HG03354 (cell line): ENCODE measurements around the gene FLCN.
"Not testable (repeated sequence)": the region's sequence is repeated elsewhere in the genome, so short reads cannot be mapped to it uniquely, and the experiment has no call there.

Source experiments
- ATAC-seq: cut with Tn5 transposase; IDR thresholded peaks from one replicate; pipeline ENCODE4 v1.9.1; 2021; ENCODE audit warnings: mild to moderate bottlenecking; ENCODE audit not compliant: unreplicated experiment, poor library complexity, severe bottlenecking

FLCN gene

GRCh38 chr17:17215575-17215974, 21.4 kb downstream of the FLCN start:
- ATAC-seq: no peak

GRCh38 chr17:17214646-17215436, 22.1 kb downstream of the FLCN start:
- no peak for ATAC-seq

DNA sequence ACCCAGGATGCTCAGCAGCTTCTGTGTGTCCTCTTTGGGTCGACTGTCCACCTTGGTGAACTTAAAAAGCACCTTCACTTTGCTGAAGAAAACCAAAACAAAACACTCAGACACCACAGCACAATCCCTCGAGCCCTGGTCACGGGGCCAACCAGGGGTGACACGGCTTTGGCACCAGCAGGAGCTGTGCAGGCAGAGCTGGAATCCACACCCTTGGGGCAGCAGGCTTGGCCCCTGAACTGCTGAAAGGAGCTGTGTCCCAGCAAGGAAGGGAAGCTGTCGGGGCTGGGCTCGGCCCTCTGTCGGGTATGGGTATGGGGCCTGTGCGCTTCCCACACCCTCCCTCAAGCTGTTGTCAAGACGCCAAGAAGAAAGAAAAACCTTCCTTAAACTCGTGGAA, 23.2 kb downstream of the FLCN start:
- ATAC-seq: no peak

- ATAC-seq: no peak
Measured at GRCh38 chr17:17207998-17208397, 29.0 kb downstream of the FLCN start.

DNA sequence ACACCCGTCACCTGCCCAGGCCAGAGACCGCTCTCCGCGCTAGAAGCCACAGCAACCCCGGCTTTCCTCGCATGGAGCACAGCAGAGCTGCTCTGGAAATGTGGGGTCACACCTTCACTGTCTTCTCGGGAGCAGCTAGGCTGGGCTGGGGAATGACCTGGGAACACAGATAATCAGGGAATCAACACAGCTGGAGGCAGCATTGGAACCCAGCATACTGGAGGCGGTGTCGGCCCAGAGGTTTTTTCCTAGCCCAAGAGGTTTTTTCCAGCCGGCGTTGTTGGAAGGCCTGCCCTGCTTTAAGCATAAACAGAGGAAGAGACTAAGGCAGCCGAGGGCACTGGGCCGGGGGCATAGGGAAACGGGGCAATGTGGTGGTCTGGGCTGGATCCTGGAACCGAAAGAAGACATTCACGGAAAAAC, 30.0 kb downstream of the FLCN start:
- ATAC-seq: no peak

GRCh38 chr17:17206124-17206912, 30.6 kb downstream of the FLCN start, which contains the start of gene PLD6:
TSS of gene PLD6 (minus strand) at chr17:17206333. CDS start at chr17:17206286, 47 bp downstream.
- ATAC-seq: peak; percentile 66

- ATAC-seq: peak; percentile 54
Measured at GRCh38 chr17:17205368-17206123, 31.4 kb downstream of the FLCN start.

DNA sequence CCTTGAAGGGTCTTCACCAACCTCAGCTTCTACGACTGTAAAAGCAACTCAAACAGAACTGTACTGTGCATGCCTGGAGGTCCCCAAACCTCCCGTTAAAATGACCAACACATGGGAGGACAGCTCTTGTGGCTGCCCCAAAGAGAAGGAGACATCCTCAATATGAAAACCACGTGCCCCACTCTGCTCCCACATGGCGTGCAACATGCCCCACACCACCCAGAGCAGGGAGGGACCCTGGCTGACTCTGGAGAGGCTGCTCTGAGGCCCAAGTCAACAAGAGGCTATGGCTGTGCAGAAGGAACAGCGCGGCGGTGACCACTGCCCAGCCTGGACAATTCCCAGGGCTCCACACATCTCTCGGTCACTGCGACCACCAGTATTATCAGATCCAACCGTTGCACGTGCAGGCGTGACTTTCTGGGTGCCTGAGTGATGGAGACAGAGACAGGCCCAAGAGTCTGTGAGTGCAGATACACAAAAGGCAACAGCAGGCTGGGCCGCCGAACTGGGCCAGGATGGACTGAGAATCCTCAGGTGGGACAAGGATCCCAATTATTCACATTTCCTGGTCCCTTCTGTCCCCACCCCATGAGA, 32.2 kb downstream of the FLCN start:
- ATAC-seq: no peak

DNA sequence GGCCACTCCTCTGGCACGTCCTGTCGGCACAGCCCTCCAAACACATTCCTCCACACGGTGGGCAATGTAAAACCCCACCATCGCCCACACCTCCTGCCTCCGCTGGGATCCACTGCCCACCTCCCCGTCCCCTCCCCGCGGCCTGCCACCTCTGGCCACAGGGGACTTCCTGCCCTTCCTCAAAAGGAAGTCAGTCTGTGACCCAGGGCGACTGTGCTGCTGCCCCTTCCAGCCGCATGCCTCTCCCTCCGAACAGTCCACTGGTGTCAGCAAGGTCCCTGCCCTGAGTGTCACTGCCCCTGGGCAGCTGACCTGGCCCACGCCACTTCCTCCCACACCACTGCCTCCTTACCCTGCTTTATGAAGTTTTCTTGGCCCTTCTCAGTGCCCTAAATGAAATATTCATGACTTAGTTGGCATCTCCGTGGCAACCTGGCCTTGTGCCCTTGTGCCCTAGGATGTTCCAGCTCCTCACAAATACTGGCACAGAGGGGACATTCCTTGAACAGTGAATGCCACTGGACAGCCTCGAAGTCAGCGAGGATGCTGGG, 32.9 kb downstream of the FLCN start:
- ATAC-seq: no peak

DNA sequence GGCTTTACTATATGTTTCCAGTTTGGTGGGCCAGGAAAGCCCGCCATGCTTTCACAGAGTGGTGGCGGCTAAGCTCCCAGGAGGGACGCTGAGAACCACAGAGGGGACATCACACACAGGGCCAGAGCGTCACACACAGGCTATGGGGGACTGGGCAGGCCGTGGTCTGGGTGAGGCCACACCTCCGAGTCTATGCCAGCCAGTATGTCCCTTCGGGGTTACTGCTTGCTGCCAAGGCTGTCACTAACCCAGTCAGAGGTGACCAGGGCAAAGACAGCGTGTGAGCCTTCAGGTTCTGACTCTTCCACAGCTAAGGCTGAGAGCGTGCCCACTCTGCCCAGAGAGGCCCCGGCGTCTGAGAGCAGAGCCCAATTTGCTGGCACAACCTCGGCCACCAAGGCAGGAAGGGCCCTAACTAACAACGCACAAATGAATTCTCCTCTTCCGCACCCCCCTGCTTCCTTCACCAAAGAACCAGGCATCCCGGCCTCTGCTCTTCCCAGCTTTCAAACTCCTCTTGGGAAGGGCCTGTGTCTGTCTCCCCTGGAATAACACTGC, 33.7 kb downstream of the FLCN start:
- no peak for ATAC-seq

- no peak for ATAC-seq
Measured at GRCh38 chr17:17201907-17202306, 35.1 kb downstream of the FLCN start.

GRCh38 chr17:17201271-17201670, 35.7 kb downstream of the FLCN start:
- no peak for ATAC-seq

DNA sequence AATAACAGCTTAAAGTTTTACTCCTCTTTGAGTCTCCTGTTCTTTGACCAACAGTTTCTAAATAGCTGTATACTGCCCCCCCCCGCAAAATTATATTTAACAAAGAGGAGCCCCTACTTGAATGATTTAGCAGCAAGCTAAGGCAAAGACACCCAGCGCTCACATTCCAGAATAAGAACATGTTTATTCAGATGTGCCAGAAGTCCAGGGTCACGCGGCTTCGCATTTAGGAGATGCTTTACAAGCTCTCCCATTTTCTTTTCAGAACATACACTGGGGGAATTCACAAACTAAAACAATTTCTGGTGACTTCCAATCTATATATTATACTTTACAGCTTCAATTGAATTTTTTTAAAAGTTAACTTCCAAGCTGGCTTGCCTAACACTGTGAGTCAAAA, 36.1 kb downstream of the FLCN start:
- no peak for ATAC-seq

DNA sequence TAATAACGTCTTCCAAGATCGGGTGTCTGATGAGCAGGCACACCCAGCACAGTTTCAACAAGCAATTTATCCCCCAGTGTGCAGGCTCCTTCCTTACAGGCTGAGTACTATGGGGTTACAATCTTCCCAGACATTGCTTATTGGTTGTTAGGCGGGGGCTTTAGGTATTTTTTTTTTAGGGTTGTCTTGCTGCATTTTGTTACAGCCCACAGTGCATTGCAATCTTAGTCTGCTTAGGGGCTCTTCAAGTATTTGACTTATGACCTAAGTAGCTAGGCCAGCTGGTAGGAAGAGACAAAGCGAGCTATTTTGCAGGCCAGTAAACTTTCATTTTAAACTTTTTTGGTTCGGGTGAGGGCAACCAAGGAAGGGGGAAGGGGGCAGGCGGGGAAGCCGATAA, 36.7 kb downstream of the FLCN start:
- ATAC-seq: no peak

DNA sequence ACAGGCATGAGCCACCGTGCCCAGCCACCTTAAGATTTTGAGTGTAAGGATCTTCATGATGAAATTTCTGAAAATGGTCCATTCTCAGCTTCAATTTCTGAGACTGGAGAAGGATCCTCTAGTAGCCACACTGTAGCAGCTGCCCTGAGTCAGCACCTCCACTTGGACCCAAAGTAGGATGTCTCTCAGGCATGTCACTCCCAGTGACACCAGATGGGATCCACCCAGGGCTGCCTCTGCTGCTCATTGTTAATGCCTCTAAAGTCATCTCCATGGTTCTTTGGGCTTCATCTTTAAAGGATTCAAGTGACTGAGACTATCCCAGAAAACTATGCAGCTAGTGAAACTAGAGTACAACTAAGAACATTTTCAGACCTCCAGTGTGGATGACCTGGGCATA, 38.7 kb downstream of the FLCN start:
- no peak for ATAC-seq

DNA sequence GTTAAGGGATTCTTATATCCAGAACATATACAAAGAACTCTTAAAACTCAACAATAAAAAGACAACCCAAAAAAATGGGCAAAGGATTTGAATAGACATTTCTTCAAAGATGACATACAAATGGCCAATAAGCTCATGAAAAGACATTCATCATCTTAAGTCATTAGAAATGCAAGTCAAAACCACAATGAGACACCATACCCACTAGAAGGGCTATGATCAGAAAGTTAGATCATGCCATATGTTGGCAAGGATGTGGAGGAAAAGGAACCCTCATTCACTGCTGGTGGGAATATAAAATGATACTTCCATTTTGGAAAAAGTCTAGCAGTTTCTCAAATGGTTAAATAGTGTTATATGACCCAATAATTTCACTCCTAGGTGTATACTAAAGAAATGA, 40.2 kb downstream of the FLCN start:
- ATAC-seq: no peak

DNA sequence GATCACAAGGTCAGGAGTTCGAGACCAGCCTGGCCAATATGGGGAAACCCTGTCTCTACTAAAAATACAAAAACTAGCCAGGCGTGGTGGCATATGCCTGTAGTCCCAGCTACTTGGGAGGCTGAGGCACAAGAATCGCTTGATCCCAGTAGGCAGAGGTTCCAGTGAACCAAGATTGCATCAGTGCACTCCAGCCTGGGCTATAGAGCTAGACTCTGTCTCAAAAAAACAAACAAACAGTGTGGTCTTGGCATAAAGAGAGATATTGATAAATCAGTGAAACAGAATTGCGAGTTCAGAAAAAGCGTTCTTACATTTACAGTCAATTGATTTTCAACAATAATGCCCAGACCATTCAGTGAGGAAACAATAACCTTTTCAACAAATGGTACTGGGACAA, 41.5 kb downstream of the FLCN start:
- ATAC-seq: not testable (repeated sequence)

DNA sequence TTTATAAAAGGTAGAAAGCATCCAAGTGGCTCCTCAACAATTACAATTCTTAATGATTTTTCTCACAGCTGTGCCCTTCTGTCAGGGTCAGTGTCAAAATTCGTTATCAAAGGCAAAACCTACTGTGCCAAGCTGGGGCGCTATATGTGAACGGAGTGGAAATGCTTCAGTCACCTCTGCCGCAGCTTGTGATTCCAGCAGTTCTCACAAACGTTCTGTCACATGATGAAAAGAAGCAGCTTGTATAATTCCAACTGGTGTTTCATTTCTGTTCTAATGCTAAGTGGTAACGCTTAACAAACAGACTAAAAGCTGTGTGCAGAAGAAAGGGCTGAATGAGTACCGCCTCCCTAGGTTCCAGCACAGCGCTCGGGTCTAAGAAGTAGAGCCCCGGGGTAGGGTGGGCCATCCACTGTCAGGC, 45.0 kb downstream of the FLCN start:
- ATAC-seq: no peak

- ATAC-seq: no peak
Measured at GRCh38 chr17:17191346-17191792, 45.6 kb downstream of the FLCN start.
